GM21825 (cell line): ENCODE data around the gene MUC13.

Source experiments
- ATAC-seq: cut with Tn5 transposase; IDR thresholded peaks from one replicate; pipeline ENCODE4 v1.9.1; 2021; ENCODE audit warnings: mild to moderate bottlenecking, moderate library complexity; ENCODE audit not compliant: unreplicated experiment

Gene MUC13

DNA sequence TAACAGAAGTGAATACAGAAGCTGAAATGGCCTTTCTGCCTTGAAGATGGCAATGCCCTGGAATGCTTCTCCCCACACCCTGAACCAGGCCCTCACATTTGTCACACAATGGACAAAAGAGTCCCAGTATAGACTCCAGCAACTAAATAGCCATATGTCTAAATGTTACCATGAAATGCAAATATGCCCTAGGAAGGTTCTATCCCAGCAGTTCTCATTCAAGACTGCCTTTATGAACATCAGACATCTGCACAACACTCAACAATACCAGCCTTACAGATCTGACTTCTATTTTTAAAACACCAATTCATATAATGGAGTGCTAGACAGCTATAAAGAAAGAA, 55.2 kb downstream of the MUC13 start:
- ATAC-seq = no peak

DNA sequence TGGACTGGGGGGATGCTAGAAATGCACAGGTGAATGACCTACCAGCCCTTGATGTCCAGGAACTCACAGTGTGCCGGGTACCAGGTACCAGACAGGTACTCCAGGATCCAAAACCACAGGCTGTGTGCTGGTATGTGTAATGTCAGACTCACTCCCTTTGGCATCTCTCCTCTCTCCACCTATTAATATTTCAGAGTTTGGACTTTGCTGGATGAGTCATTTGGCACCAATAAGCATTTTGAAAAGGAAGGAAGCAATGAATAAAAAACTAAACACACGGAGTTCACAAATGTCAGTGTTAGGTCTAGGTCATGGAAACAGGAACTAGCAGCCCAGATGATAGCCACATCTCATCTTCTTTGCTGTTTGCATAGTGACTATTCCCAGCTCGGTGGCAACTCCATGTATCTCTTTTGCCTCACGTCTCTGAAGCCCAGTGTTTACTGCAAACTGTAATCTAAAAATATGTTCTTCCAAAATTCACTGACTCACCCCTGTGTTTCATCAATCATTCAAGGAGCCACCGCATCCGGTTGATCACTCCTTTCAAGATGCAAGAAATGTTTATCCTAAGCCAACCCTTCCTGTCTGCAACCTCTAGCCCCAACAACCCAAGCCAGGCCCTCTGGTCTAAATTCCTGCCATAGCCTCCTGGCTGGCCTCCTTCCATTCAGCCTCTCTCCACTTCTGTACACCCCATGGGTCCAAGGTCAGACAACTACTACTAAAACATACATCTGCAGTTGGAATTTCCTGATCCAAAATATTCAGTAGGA, 55.8 kb downstream of the MUC13 start:
- no peak for ATAC-seq

DNA sequence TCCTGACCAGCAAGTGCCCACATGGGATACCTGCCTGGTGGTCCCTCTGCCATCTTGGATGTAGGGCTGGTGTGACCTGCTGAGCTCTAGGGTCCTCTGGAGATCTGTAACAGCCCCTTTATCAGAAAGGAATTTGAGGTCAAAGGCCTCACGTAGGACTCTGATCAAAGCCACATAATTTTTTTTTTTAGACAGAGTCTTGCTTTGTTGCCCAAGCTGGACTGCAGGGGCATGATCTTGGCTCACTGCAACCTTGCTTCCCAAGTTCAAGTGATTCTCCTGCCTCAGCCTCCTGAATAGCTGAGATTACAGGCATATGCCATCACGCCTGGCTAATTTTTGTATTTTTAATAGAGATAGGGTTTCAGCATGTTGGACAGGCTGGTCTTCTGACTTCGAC, 56.9 kb downstream of the MUC13 start:
- no peak for ATAC-seq

DNA sequence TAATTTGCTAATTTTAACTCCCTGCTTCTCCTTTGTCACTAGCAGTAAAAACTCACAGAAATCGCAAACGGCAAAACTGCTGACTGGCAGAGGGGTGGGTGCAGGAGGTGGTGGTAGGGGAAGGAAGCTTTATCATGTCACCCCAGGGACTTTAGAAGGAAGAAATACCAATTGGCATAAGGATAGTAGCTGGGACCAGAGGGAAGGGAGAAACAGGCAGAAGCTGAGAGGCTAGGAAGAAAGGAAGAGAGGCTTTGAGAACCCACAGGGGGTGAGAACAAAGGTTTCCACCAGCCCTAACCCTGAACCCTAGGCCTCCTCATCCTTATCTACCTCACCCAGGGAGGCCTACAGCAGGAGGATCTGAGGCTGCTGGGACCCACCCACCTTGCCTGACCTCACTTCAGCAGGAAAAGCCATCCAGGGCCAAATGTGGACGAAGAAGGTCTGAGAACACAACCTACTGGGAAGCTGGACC, 58.1 kb downstream of the MUC13 start:
- ATAC-seq = no peak

DNA sequence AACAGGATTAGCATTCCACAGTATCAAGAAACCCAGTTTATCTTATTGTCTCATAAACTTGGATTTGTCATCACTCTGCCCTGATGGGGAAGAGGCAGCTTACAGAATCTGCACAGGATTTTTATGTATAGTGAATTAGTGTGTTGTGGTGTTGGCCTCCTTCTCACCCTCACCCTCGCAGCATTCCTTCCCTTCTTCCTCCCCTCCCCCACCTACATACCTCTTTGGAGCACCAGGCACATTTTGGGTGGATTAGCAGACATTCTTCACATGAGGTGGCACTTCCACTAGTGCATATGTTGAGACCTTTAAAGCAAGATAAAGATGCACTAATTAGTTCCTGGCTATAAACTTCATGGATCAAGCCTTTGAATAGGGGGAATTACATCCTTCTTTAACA, 61.3 kb downstream of the MUC13 start:
- ATAC-seq = no peak

DNA sequence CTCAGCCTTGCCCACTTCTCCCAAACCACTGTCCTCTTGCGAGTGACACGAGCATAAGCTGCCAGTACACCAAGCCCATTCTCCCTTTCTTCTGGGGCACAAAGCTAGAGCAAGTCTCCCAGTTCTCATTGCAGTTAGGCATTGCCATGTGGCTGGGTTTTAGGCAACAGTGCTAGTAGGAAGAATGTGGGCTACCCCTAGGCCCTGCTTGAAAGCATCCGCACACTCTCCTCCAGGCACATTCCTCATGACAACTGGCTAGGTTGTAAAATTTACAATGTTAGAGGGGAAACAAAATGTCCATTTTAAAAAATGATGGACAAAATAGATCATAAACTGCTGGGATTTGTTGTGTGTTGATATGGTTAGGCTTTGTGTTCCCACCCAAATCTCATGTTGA, 67.0 kb downstream of the MUC13 start:
- ATAC-seq = no peak

DNA sequence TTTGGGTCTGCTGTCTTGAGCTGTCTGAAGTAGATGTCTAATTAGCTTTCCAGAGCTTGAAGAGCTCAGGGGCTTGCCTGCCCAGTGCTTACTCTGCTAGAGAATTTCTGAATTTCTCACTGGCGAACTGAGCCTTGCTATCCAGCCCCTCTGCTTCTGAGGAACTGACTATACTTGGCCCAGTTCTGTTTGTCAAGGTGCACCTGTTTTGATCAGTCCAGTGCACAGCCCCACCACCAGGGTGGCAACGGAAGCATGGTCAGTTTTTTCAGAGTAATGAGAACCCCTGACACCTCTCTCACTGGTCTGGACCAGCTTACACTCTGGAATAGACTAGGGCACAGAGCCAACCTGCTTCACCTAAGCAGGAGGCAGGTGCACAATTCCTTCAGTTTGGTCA, 72.5 kb downstream of the MUC13 start:
- no peak for ATAC-seq

DNA sequence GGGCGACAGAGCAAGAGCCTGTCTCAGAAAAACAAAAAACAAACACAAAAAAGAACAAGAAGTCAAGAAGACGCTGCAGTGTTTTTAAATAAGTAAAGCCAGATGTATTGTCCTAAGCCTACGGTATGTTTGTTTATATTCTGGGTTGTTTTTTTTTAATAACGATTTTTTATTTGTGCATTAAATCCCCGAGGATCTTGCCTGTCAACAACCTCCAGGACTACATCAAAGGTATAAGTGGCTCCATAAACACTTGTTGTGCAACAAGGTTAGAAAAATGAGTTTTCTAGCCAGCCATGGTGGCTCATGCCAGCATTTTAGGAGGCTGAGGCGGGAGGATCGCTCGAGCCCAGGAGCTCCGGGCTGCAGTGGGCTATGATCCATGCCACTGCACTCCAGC, 73.5 kb downstream of the MUC13 start:
- ATAC-seq = no peak

DNA sequence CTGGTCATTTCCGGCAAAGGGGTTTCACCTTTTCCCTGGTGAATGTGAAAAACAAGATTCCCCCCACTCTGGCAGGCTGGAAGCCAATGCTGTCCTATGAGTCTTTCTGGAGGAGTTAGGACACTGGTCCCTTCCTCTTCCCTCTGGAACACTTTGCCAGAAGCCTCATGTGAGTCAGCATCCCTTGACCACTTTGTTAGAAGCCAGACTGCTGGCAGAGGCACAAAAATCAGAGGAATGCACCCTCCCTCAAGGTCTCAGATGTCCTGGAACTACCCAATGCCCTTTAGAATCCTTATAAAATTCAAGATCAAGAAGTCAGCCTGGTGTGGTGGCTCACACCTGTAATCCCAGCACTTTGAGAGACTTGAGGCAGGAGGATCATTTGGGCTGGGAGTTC, 74.0 kb downstream of the MUC13 start:
- ATAC-seq = no peak

DNA sequence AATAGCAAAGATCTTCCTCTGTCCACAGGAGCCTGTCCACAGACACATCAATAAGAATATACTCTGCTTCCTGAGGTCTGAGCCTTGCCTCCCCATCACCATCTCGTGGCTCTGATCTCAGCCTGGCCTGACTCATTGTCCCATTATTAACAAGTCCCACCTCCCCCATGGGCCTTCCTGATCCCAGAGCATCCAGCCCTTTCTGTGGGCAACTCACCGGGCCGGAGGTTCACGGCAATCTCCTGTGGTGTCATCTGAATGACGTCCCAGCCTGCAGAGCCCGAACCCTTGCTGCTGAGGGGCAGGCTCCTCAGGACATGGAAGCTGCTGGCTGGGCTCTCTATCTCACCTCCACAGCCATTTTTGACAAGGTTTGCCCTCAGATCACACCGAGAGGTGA, 75.5 kb downstream of the MUC13 start:
- ATAC-seq = no peak

DNA sequence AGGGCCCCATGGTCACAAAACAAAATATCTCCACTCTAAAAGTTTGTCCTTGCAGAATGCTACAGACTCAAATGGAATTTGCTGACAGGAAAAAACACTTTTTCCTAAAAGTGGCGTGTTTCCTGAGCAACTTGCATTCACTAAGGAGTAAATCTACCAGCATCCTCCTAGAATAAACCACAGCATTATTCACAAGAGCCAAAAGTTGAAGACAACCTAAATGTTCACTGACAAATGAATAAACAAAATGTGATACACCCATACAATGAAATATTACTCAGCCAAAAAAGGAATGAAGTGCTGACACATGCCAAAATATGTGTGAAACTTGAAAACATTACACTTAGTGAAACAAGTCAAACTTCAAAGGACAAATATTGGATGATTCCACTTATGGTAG, 76.3 kb downstream of the MUC13 start:
- no peak for ATAC-seq

DNA sequence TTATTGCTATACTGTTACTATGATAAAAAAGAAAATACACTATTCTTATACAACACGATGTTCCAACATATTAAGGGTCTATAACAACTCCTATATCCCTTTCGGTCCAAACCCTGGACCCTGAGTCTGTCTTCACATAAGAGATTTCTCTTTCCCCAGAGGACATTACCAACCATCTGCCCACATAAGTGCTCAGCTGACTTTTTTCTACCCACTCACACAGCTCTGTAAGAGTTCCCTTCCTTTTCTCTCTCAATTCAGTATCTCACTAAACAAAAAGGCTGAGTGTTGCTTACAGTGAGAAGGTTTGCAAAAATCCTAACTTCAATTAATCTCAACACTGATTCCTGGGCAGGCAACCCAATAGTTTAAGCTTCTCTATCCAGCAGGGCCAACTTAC, 77.9 kb downstream of the MUC13 start:
- no peak for ATAC-seq
